GM12878 (cell line): Measurements from ENCODE around the gene NOS3. TPM values are rescaled to one million over a fixed set of nuclear protein-coding genes. Genes with fewer than 3 reads are reported as not detected.

Experiments used
- ATAC-seq: fragments of 200-7000 bp; cut with Tn5 transposase; 3 replicates; pipeline ENCODE4 v1.9.1; 2020; ENCODE audit warnings: mild to moderate bottlenecking, moderate library complexity
- BruUV-seq: library from RNA; stranded (reverse); fragments of 400-500 nt; replicated peaks from 2 replicates; lab custom pipeline; 2021; lab: Mats Ljungman, UMichigan
- CTCF ChIA-PET: fragments of 300-600 bp; sonication (Branson Sonifier 250); formaldehyde crosslinking; extraction: SDS; loops from one replicate; lab custom pipeline; 2021; ENCODE audit warnings: inconsistent platforms; lab: Yijun Ruan, JAX
- POLR2A ChIA-PET: fragments of 350-600 bp; formaldehyde crosslinking; extraction: SDS; loops from one replicate; lab custom pipeline; 2021; ENCODE audit warnings: inconsistent platforms; lab: Charles Lee
- RAD21 ChIA-PET: fragments of 300-600 bp; sonication (Branson Sonifier 250); formaldehyde crosslinking; loops from one replicate; lab custom pipeline; 2023; ENCODE audit warnings: antibody characterized with exemption; ENCODE audit not compliant: unreplicated experiment; lab: Charles Lee
- SMC1A ChIA-PET: fragments of 300-600 bp; sonication (Branson Sonifier 250); formaldehyde crosslinking; loops from one replicate; lab custom pipeline; 2023; ENCODE audit not compliant: unreplicated experiment, uncharacterized antibody; lab: Charles Lee
- DNase-seq: peaks from one replicate; pipeline ENCODE4 v3.0.0-alpha.2; 2011; ENCODE audit warnings: low read depth, low spot score
- FAIRE-seq: peaks from 3 replicates; lab custom pipeline; 2011; peaks lifted over from hg19 to GRCh38; lab: Jason Lieb, UNC
- H2AFZ ChIP-seq: 2 replicates; pipeline ENCODE4 v1.6.0; 2011; ENCODE audit warnings: low read depth, low read length, control low read depth; ENCODE audit not compliant: control insufficient read depth
- H3K27ac ChIP-seq: 2 replicates; pipeline ENCODE4 v1.5.1; 2011; ENCODE audit warnings: control low read depth; ENCODE audit not compliant: control insufficient read depth, insufficient read depth
- H3K27me3 ChIP-seq, 2 experiments: replicated peaks in 1 of 2; 2 replicates each; pipeline versions ENCODE4 v1.6.0 to v1.6.1; 2011; ENCODE audit warnings: low read length in 1 of 2; ENCODE audit not compliant: control insufficient read depth in 2 of 2, insufficient read depth in 2 of 2
- H3K36me3 ChIP-seq, 2 experiments: 2 replicates each; pipeline ENCODE4 v1.5.1; 2011; ENCODE audit warnings: low read length in 1 of 2; ENCODE audit not compliant: control insufficient read depth in 2 of 2, insufficient read depth in 2 of 2
- H3K4me1 ChIP-seq: 2 replicates; pipeline ENCODE4 v1.6.1; 2011; ENCODE audit warnings: mild to moderate bottlenecking, low read length, moderate library complexity, mixed read lengths; ENCODE audit not compliant: control insufficient read depth, insufficient read depth
- H3K4me2 ChIP-seq: 2 replicates; pipeline ENCODE4 v1.6.0; 2011; ENCODE audit warnings: control low read depth; ENCODE audit not compliant: control insufficient read depth, insufficient read depth
- H3K4me3 ChIP-seq: fragments of 200-600 bp; sonication (generic); 2 replicates; pipeline ENCODE4 v1.5.1; 2016
- H3K79me2 ChIP-seq: 2 replicates; pipeline ENCODE4 v1.6.0; 2011; ENCODE audit warnings: low read length; ENCODE audit not compliant: control insufficient read depth, insufficient read depth
- H3K9ac ChIP-seq: 2 replicates; pipeline ENCODE4 v1.8.0; 2011; ENCODE audit warnings: low read length, control low read depth, mixed read lengths; ENCODE audit not compliant: control insufficient read depth, insufficient read depth
- H3K9me3 ChIP-seq: replicated peaks from 3 replicates; pipeline ENCODE4 v1.5.1; 2011; ENCODE audit warnings: mild to moderate bottlenecking, low read length; ENCODE audit not compliant: control insufficient read depth, insufficient read depth
- H4K20me1 ChIP-seq: 2 replicates; pipeline ENCODE4 v1.6.0; 2011; ENCODE audit not compliant: control insufficient read depth, insufficient read depth
- ATF2 ChIP-seq: IDR thresholded peaks from 2 replicates; pipeline ENCODE4 v1.6.1; 2012; ENCODE audit warnings: low read length, inconsistent platforms
- ATF3 ChIP-seq: IDR thresholded peaks from 2 replicates; pipeline ENCODE4 v1.6.1; 2011; ENCODE audit warnings: low read depth, mild to moderate bottlenecking, low read length, moderate library complexity, borderline replicate concordance; ENCODE audit errors: extremely low read depth
- BRCA1 ChIP-seq: IDR thresholded peaks from 2 replicates; pipeline ENCODE4 v1.6.1; 2011; ENCODE audit warnings: low read depth, low read length, improper control_type of control experiment
- CEBPB ChIP-seq, 2 experiments: fragments of 150-350 bp in 1 of 2; IDR thresholded peaks; 2 replicates each; pipeline ENCODE4 v1.6.1; 2012 to 2014; ENCODE audit warnings: low read depth in 2 of 2, low read length in 2 of 2, borderline replicate concordance in 1 of 2, inconsistent platforms in 1 of 2
- CHD1 ChIP-seq: IDR thresholded peaks from 2 replicates; pipeline ENCODE4 v1.6.1; 2012; ENCODE audit warnings: low read depth, low read length, improper control_type of control experiment
- EGR1 ChIP-seq, 2 experiments: IDR thresholded peaks; 1 replicate in 1 of 2; 2 replicates in 1 of 2; pipeline ENCODE4 v1.6.1; 2011 to 2012; ENCODE audit warnings: low read depth in 2 of 2, low read length in 2 of 2, borderline replicate concordance in 1 of 2, mild to moderate bottlenecking in 1 of 2, moderate library complexity in 1 of 2
- JUND ChIP-seq: IDR thresholded peaks from 2 replicates; pipeline ENCODE4 v1.6.1; 2012; ENCODE audit warnings: low read depth, mild to moderate bottlenecking, low read length, improper control_type of control experiment, moderate library complexity
- MYB ChIP-seq: fragments of 150-350 bp; IDR thresholded peaks from 2 replicates; pipeline ENCODE4 v1.6.1; 2014; ENCODE audit warnings: mild to moderate bottlenecking, low read depth, low read length, borderline replicate concordance
- MYC ChIP-seq: IDR thresholded peaks from 2 replicates; pipeline ENCODE4 v1.6.1; 2011; ENCODE audit warnings: mild to moderate bottlenecking, low read length, moderate library complexity, inconsistent platforms; ENCODE audit not compliant: insufficient read depth, insufficient replicate concordance, insufficient read length, severe bottlenecking
- NKRF ChIP-seq: fragments of 450-650 bp; conservative IDR thresholded peaks from 2 replicates; pipeline ENCODE4 v1.6.1; 2017; ENCODE audit warnings: mild to moderate bottlenecking, moderate library complexity
- PML ChIP-seq: IDR thresholded peaks from 2 replicates; pipeline ENCODE4 v1.6.1; 2012; ENCODE audit warnings: low read length, inconsistent platforms
- POLR2AphosphoS2 ChIP-seq: IDR thresholded peaks from 2 replicates; pipeline ENCODE4 v1.6.1; 2011; ENCODE audit warnings: low read depth, mild to moderate bottlenecking, low read length, improper control_type of control experiment, moderate library complexity
- POLR2AphosphoS5 ChIP-seq: IDR thresholded peaks from 2 replicates; pipeline ENCODE4 v1.6.1; 2011; ENCODE audit warnings: mild to moderate bottlenecking, low read length, inconsistent platforms
- SRF ChIP-seq, 2 experiments: IDR thresholded peaks; 2 replicates each; pipeline ENCODE4 v1.6.1; 2011; ENCODE audit warnings: low read depth in 2 of 2, low read length in 2 of 2, mild to moderate bottlenecking in 1 of 2, moderate library complexity in 1 of 2
- YBX1 ChIP-seq: fragments of 450-650 bp; IDR thresholded peaks from 2 replicates; pipeline ENCODE4 v1.6.1; 2016; ENCODE audit warnings: antibody characterized with exemption
- ZBED1 ChIP-seq: IDR thresholded peaks from 2 replicates; pipeline ENCODE4 v1.6.1; 2016; ENCODE audit warnings: borderline replicate concordance
- ZNF207 ChIP-seq: fragments of 450-650 bp; IDR thresholded peaks from 2 replicates; pipeline ENCODE4 v1.6.1; 2014; ENCODE audit warnings: antibody characterized with exemption, mild to moderate bottlenecking, borderline replicate concordance
- ZNF24 ChIP-seq: fragments of 450-650 bp; IDR thresholded peaks from 2 replicates; pipeline ENCODE4 v1.6.1; 2017; ENCODE audit warnings: antibody characterized with exemption, mild to moderate bottlenecking
- ZNF622 ChIP-seq: fragments of 450-650 bp; IDR thresholded peaks from 2 replicates; pipeline ENCODE4 v1.6.1; 2017; ENCODE audit warnings: mild to moderate bottlenecking, inconsistent platforms
- ZZZ3 ChIP-seq: IDR thresholded peaks from 2 replicates; pipeline ENCODE4 v1.6.1; 2011; ENCODE audit warnings: low read depth; ENCODE audit not compliant: control insufficient read depth, insufficient read length
- WGBS: methylation state at CpG from one replicate; pipeline ENCODE4 v1.1.6; 2016; ENCODE audit warnings: low lambda C conversion rate; ENCODE audit not compliant: insufficient replicate concordance, insufficient coverage; ENCODE audit errors: missing lambda C conversion rate; 5-methylcytosine and 5-hydroxymethylcytosine counted together
- in situ Hi-C: fragments of 300-500 bp; cut with MboI; formaldehyde crosslinking; loops from 9 replicates; pipeline ENCODE4 v1.14.3; 2018; ENCODE audit warnings: mixed read lengths
- intact Hi-C: fragments of 100-400 bp; cut with micrococcal nuclease; formaldehyde crosslinking; loops from one replicate; pipeline ENCODE4 v1.14.2; 2022; ENCODE audit not compliant: unreplicated experiment
- polyA plus RNA-seq, 11 experiments: library from polyadenylated mRNA; depleted of rRNA in 4 of 11; unstranded in 6 of 11; stranded (reverse) in 5 of 11; fragments of >200 nt; fragmentation: Nextera tagmentation in 4 of 11; fragmentation: Illumina TruSeq in 1 of 11; extraction: Ambion mirVana in 4 of 11; extraction: Trizol in 1 of 11; gene quantifications; 1 replicate in 1 of 11; 2 replicates in 10 of 11; pipeline versions ENCODE4 v1.2.1 to v1.2.3, GENCODE V29; 2011 to 2016; ENCODE audit warnings: inconsistent platforms in 2 of 11, missing spikeins in 2 of 11, low read depth in 1 of 11
- total RNA-seq, 4 experiments: library from RNA; depleted of rRNA in 3 of 4; stranded (reverse); fragments of >200 nt in 3 of 4; fragmentation: Illumina TruSeq in 1 of 4; extraction: Trizol in 1 of 4; gene quantifications; 2 replicates each; pipeline versions ENCODE4 v1.2.1 to v1.2.3, GENCODE V29; 2013 to 2021

The NOS3 gene
- total and polyA plus RNA-seq, 10 of the 15 experiments (the other 5 are each of a cell fraction or from before 2014, with no cell fraction given), result 0.06 to 0.92 (median 0.30) TPM; not detected in 3

GRCh38 chr7:150965273-150965830 lies 25.5 kb upstream of the NOS3 start:
- H2AFZ ChIP-seq, result no peak overlapping the region
- H3K36me3 ChIP-seq, result no peaks in the 10 kb centered on the region
- no peaks in the 10 kb centered on the region for H4K20me1 ChIP-seq
- H3K79me2 ChIP-seq, result no peaks in the 10 kb centered on the region
- RAD21 ChIA-PET, result no interaction called here
- CTCF ChIA-PET, result interaction anchor here (0.9 to 2.2 kb wide), 2 partner anchors 19 to 25 kb away, joined by 3 to 9 read pairs; no protein-coding TSS in a partner anchor
- H3K4me1 ChIP-seq, result no peaks in the 10 kb centered on the region
- intact Hi-C loops, result no loop called here
- DNase-seq (no peak), FAIRE-seq (no peak), ATAC-seq (no peak)
- H3K9me3 ChIP-seq, result no peaks in the 10 kb centered on the region
- WGBS, result 32% methylated on average over 16 of the region's 16 CpGs
- H3K4me2 ChIP-seq, result no peak overlapping the region
- no peak overlapping the region for H3K27ac ChIP-seq
- in situ Hi-C loops, result no loop called here
- peaks cover 0 to 2% of the 10 kb centered on the region in 2 experiments; a peak in 2 of 4 replicates for H3K27me3 ChIP-seq
- no peak overlapping the region for H3K9ac ChIP-seq
- BruUV-seq, result no TSS peak
- no peak overlapping the region for H3K4me3 ChIP-seq
- POLR2A ChIA-PET, result no interaction called here
- TF ChIP-seq POLR2AphosphoS5, result no peak
- TF ChIP-seq ZNF622, result no peak
- no peak for TF ChIP-seq JUND
- TF ChIP-seq PML, result no peak
- no peak for TF ChIP-seq CHD1
- no peak for TF ChIP-seq SRF (IDR thresholded peaks at IDR 0.05; ENCODE audit: low read depth in 2 of 2, low read length in 2 of 2)
- TF ChIP-seq MYB, result no peak
- TF ChIP-seq ZNF24, result no peak
- no peak for TF ChIP-seq EGR1 (IDR thresholded peaks at IDR 0.05; ENCODE audit: borderline replicate concordance in 1 of 2, low read depth in 2 of 2, low read length in 2 of 2)
- TF ChIP-seq ATF2, result no peak
- no peak for TF ChIP-seq ZNF207
- TF ChIP-seq POLR2AphosphoS2, result no peak
- TF ChIP-seq BRCA1, result no peak
- TF ChIP-seq CEBPB (IDR thresholded peaks at IDR 0.05; ENCODE audit: borderline replicate concordance in 1 of 2, low read depth in 2 of 2, low read length in 2 of 2), result no peak
- TF ChIP-seq MYC, result no peak
- TF ChIP-seq ZBED1, result no peak
- no peak for TF ChIP-seq YBX1
- no peak for TF ChIP-seq ZZZ3
- TF ChIP-seq ATF3, result no peak
- TF ChIP-seq NKRF, result no peak
- SMC1A ChIA-PET, result interaction anchor here (0.6 kb wide), 1 partner anchor 15 kb away, joined by 3 read pairs; no protein-coding TSS in a partner anchor
